SK-N-SH treated with all-trans-retinoic acid at 6 μM for 48 hours (cell line): Measurements from ENCODE around the gene ALDH3B2.

Experiments used
- ATAC-seq: fragments of 200-7000 bp; cut with Tn5 transposase; 3 replicates; pipeline ENCODE4 v1.9.1; 2020; ENCODE audit warnings: mild to moderate bottlenecking, moderate library complexity
- ISL1 ChIP-seq: fragments of 250-450 bp; sonication (Bioruptor Pico); IDR thresholded peaks from 2 replicates; pipeline ENCODE4 v2.1.2; 2022; ENCODE audit warnings: mild to moderate bottlenecking, moderate library complexity
- POU6F1 ChIP-seq: fragments of 250-450 bp; sonication (Bioruptor Pico); IDR thresholded peaks from 2 replicates; pipeline ENCODE4 v1.8.0; 2021; ENCODE audit warnings: low read depth, mild to moderate bottlenecking, moderate library complexity, borderline replicate concordance
- PPARA ChIP-seq: fragments of 250-450 bp; sonication (Bioruptor Pico); IDR thresholded peaks from 2 replicates; pipeline ENCODE4 v1.5.0; 2020; ENCODE audit warnings: mild to moderate bottlenecking, borderline replicate concordance
- TOX ChIP-seq: fragments of 250-450 bp; sonication (Bioruptor Pico); IDR thresholded peaks from 2 replicates; pipeline ENCODE4 v1.8.0; 2021; ENCODE audit warnings: mild to moderate bottlenecking, moderate library complexity, borderline replicate concordance
- ZFP3 ChIP-seq: fragments of 250-450 bp; sonication (Bioruptor Pico); IDR thresholded peaks from 2 replicates; pipeline ENCODE4 v1.5.0; 2020; ENCODE audit warnings: mild to moderate bottlenecking, moderate library complexity
- ZFP30 ChIP-seq: fragments of 450-650 bp; formaldehyde crosslinking; IDR thresholded peaks from 2 replicates; pipeline ENCODE4 v1.5.0; 2022; ENCODE audit warnings: mild to moderate bottlenecking, moderate library complexity

Gene ALDH3B2

GRCh38 chr11:67612751-67613150 is 61.7 kb downstream of the ALDH3B2 start:
- no peak for TF ChIP-seq POU6F1
- TF ChIP-seq ZFP3 (CRISPR knock-in tag), result no peak
- no peak for TF ChIP-seq PPARA
- no peak for TF ChIP-seq ZFP30
- no peak for TF ChIP-seq ISL1 (CRISPR knock-in tag)
- TF ChIP-seq TOX (CRISPR knock-in tag), result no peak
- TF ChIP-seq, all 23 proteins: peak for 0
- no peak for ATAC-seq
